GM19397 (cell line): Measurements from ENCODE around the gene CACNA1A.

ENCODE experiments used
- ATAC-seq: cut with Tn5 transposase; IDR thresholded peaks from one replicate; pipeline ENCODE4 v1.9.1; 2021; ENCODE audit warnings: mild to moderate bottlenecking, moderate library complexity; ENCODE audit not compliant: unreplicated experiment

The CACNA1A gene

GRCh38 chr19:13493516-13494310 is 12.6 kb downstream of the CACNA1A start:
- ATAC-seq, result no peak

- no peak for ATAC-seq
These were observed 14.2 kb downstream of the CACNA1A start for GRCh38 chr19:13492128-13492527.

DNA sequence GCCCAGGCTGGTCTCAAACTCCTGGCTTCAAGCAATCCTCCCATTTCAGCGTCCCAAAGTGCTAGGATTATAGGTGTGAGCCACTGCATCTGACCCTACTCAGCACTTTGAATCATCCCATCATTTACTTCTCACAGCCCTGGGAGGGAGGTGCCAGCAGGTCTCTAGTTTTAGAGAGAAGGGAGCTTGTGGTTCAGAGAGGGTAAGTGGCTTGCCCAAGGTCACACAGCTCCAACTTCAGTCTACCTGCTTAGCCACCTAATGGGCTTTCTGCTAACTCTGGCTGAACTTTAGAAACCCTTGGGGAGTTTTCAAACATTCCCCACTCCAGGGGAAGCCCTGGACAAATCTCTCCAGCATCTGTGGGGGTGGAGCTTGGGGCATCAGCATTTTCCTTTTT is 18.3 kb downstream of the CACNA1A start:
- ATAC-seq, result no peak

- no peak for ATAC-seq
These were observed 22.1 kb downstream of the CACNA1A start for GRCh38 chr19:13484166-13484565.

DNA sequence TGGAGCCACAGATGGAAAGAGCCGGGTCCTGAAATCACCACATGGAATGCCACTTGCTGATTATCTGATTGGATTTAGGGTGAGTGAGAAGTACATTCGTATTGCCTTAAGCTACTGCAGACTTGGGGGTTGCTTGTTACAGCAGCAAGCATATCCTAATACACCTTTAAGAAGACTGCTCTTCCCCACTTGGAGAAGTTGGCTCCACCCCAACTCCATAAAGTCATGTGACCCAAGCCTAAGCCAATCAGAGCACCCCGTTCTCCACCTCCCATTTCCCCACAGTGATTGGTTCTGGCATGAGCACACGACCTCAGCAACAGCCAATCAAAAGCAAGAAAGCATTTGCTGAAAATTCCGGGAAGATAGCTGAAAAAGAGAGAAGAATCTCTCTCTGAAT is 23.1 kb downstream of the CACNA1A start:
- no peak for ATAC-seq

DNA sequence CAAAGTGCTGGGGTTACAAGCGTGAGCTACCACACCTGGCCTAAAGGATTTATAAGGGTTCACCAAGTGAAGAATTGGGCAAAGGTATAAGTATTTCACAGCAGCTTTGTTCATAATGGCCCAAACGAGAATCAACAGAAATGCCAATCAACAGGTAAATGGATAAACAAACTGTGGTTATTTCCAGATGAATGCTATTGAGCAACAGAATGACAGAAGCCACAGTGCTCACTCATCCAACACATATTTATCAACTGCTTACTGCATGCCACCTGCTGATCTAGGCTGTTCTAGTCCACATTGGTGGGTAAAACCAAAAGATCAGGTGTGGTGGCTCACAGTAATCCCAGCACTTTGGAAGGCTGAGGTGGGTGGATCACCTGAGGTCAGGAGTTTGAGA is 27.7 kb downstream of the CACNA1A start:
- ATAC-seq, result no peak

- no peak for ATAC-seq
These were observed 30.2 kb downstream of the CACNA1A start for GRCh38 chr19:13476071-13476470.

DNA sequence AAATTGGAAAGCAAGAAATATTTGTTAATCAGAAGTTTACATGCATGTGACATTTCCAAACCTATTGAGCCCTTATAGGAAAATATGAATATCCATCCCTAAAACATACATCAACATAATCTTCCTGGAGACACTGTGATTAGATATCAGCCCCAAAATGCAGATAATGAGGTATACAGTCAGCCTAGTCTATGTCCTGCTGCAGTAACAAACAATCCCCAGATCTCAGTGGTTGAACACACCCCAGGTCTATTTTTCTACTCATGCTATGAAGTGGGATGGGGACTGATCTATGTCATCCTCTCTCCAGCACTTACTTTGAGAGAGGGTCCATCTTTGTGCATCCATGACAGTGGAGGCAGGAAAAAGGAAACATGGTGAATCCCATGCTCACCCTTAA is 31.2 kb downstream of the CACNA1A start:
- ATAC-seq, result no peak

DNA sequence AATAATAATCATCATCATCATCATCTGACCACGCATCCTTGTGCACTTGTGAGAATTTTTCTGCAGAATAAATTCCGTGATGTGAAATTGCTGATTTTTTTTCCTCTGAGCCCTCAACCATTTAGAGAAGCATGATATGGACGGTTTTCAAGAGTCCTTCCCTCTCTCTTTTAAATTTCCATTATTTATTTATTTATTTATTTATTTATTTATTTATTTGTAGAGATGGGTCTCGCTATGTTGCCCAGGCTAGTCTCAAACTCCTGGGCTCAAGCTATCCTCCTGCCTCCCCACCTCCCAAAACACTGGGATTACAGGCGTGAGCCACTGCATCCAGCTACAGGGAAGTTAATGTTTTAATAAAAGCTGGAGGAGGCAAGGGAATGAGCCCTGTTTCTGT is 39.6 kb downstream of the CACNA1A start:
- ATAC-seq, result no peak

DNA sequence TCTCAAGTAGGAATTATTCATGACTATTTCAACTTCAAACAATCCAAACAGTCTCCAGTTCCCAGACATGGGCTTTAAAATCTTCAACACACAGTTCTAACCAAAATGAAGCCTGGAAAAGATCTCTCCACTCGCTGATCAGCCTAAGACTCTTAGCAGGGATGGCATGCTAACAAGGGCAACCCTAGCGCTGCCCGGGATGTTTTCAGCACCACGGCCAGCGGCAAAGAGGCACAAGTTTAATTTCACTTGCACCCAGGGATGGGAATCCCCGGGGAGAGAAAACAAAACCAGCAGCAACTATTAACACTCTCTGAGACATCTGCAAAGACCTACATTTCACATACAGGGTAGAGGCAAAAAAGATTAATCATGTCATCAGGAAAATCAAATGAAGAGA is 43.0 kb downstream of the CACNA1A start:
- no peak for ATAC-seq

DNA sequence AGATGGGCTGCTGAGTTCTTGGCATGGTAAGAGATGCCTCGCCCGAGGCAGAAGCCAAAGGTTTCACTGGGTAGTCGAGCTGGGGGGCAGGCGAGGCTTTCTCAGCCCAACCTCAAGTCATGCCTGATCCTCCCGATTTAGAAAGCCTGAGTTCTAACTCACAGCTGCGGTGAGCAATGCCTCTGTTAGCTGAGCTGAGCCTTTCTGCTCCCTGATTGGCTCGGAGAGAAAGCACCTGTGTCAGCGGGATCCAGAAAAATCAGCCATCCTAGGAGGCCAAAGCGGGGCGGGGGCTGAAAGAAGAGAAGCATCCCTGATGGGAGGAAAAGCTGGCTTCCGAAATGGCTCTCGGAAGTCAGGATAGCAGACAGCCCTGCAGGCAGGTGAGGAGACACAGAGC is 44.7 kb downstream of the CACNA1A start:
- no peak for ATAC-seq

DNA sequence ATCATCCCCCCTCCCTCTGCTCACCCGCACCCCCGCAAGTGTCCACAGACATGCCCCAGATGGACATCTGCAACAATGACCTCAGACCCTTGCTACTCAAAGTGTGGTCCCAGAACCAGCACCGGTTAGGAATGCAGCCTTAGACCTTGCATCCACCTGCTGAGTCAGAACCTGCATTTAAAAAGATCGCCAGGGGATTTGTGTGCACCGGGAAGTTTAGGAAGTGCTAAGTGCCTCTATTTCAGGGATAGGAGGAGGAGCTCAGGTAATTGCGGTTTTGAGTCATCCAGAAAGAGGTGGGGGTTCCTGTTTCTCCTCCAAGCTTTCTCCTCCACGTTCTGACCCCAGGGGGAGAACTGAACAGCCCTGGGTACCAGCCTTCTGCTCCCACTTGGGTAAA is 46.2 kb downstream of the CACNA1A start:
- ATAC-seq, result no peak

GRCh38 chr19:13459351-13459750 is 46.9 kb downstream of the CACNA1A start:
- no peak for ATAC-seq

- no peak for ATAC-seq
These were observed 54.8 kb downstream of the CACNA1A start for GRCh38 chr19:13451434-13451995.

- ATAC-seq, result no peak
These were observed 58.3 kb downstream of the CACNA1A start for GRCh38 chr19:13447978-13448377.

DNA sequence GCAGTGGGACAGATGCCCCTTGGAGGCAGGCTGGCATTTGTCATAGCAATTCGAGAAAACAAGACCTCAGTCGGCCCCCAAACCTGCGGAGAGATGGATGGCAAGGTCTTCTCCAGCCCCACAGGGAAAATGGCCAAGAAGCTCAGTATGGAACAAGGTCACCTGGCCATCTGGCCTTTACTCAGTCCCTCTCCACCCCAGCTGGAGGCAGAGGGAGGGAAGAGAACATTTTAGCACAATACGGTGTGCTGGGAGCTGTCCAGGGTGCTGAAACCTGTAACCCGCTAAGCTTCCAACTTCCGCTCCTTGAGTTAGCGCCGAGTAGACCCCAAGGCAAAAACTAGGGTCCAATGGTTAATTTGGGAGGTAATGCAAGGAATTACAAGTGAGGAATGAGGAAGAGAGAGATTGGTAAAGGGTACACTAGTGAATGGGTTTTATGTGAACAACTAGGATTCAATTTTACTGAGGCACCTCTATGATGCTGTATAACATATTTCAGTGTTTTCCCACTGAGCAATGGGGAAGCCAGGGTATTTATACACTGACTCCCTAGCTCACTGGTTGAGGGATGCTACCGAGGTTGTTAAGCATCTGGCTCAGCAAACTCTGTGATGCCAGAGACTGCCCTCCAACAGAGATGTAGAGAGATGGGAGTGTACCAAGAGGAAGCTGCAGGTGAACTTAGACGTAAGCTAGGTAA is 64.3 kb downstream of the CACNA1A start:
- ATAC-seq, result no peak

- no peak for ATAC-seq
These were observed 68.2 kb downstream of the CACNA1A start for GRCh38 chr19:13437919-13438618.

GRCh38 chr19:13436352-13436751 is 69.9 kb downstream of the CACNA1A start:
- ATAC-seq, result no peak

DNA sequence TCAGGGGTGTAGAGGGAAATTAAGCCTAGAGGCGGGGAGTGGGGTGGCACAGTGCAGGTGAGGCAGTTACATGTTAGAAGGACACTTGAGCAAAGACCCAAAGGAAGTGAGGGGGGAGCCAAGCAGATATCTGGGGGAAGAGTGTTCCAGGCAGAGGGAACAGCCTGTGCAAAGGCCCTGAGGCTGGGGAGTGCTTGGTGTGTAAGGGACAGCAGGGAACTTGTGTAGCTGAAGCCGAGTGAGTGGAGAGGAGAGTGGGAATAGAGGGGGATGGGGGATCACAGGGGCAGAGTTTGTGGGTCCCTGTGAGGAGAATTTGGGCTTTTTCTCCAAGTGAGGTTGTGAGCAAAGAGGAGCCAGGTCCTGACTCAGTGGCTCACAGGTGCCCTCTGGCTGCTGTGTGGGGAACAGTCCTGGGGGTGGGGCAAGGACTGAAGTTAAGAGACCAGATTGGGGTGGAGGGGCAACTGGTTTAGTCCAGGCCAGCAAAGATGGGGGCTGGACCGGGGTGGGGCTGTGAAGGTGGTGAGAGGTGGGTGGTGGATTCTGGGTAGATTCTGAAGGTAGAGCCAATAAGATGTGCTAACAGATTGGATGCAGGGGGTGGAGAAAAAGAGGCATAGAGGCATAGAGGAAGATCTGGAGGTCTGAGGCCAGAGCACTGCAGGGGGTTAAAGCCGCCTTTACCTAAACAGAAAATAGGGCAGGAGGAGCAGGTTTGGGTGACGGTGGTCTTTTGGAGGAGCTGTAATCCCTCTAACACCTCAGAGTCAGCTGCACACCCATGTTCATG is 75.3 kb downstream of the CACNA1A start:
- no peak for ATAC-seq

DNA sequence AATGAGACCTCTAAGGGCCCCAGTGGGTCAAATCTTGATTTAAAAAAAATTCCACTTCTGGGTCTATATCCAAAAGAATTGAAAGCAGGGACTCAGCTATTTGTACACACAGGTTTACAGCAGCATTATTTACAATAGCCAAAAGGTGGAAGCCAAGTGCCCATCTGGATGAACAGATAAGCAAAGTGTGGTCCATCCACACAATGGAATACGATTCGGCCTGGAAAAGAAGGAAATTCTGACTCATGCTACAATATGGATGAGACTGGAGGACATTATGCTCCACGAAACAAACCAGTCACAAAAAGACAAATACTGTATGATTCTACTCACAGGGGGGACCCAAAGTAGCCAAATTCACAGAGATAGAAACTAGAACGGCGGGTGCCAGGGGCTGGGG is 76.7 kb downstream of the CACNA1A start:
- no peak for ATAC-seq

GRCh38 chr19:13428352-13428751 is 77.9 kb downstream of the CACNA1A start:
- no peak for ATAC-seq
